HepG2 (cell line): Measurements from ENCODE around the gene IFI35. TPM values are rescaled to one million over a fixed set of nuclear protein-coding genes. Genes with fewer than 3 reads are reported as not detected.

Experiments used
- KMT2A ChIP-seq: sonication (generic); formaldehyde crosslinking; IDR thresholded peaks from 2 replicates; pipeline ENCODE4 v1.4.0; 2020; ENCODE audit warnings: missing genetic modification reagents
- REST ChIP-seq, 2 experiments: IDR thresholded peaks; 2 replicates each; pipeline ENCODE4 v1.6.1; 2011 to 2012; ENCODE audit warnings: low read length in 2 of 2, borderline replicate concordance in 1 of 2, low read depth in 1 of 2, mild to moderate bottlenecking in 1 of 2, moderate library complexity in 1 of 2
- SETDB1 ChIP-seq: sonication (generic); formaldehyde crosslinking; IDR thresholded peaks from 2 replicates; pipeline ENCODE4 v1.5.1; 2020; ENCODE audit warnings: missing genetic modification reagents, mild to moderate bottlenecking, borderline replicate concordance
- SIN3B ChIP-seq: fragments of 150-350 bp; IDR thresholded peaks from 2 replicates; pipeline ENCODE4 v1.6.1; 2014; ENCODE audit warnings: low read length
- ZNF501 ChIP-seq: sonication (generic); formaldehyde crosslinking; IDR thresholded peaks from 2 replicates; pipeline ENCODE4 v1.5.1; 2020; ENCODE audit warnings: mild to moderate bottlenecking, moderate library complexity, missing genetic modification reagents
- ZNF569 ChIP-seq: sonication (generic); formaldehyde crosslinking; IDR thresholded peaks from 2 replicates; pipeline ENCODE4 v1.5.0; 2020; ENCODE audit warnings: mild to moderate bottlenecking, missing genetic modification reagents, moderate library complexity, borderline replicate concordance
- polyA plus RNA-seq, 8 experiments: library from polyadenylated mRNA; depleted of rRNA in 3 of 8; stranded (reverse) in 7 of 8; unstranded in 1 of 8; fragments of >200 nt; fragmentation: Illumina TruSeq in 4 of 8; extraction: Trizol in 4 of 8; gene quantifications; 2 replicates each; pipeline versions ENCODE4 v1.2.1 to v1.2.3, GENCODE V29; 2011 to 2016; ENCODE audit warnings: low read depth in 4 of 8, missing spikeins in 1 of 8, mixed read lengths in 1 of 8; ENCODE audit not compliant: insufficient read depth in 1 of 8
- total RNA-seq, 5 experiments: library from RNA; depleted of rRNA; stranded (reverse); fragments of >200 nt; fragmentation: Illumina TruSeq; extraction: Trizol; gene quantifications; 2 replicates each; pipeline ENCODE4 v1.2.3, GENCODE V29; 2016; ENCODE audit warnings: low read depth in 1 of 5
- TF ChIP-seq, protein P1 (sequence below): sonication (generic); formaldehyde crosslinking; IDR thresholded peaks from 2 replicates; pipeline ENCODE4 v1.8.0; 2023; ENCODE audit warnings: mild to moderate bottlenecking, missing genetic modification reagents
- TF ChIP-seq, protein P2 (sequence below): sonication (generic); formaldehyde crosslinking; IDR thresholded peaks from 2 replicates; pipeline ENCODE4 v1.5.0; 2020; ENCODE audit warnings: mild to moderate bottlenecking, missing genetic modification reagents, borderline replicate concordance

Gene IFI35
- total and polyA plus RNA-seq, 2 of the 13 experiments (the other 11 are each of a cell fraction or from before 2014, with no cell fraction given): 28.9 to 38.1 TPM

DNA sequence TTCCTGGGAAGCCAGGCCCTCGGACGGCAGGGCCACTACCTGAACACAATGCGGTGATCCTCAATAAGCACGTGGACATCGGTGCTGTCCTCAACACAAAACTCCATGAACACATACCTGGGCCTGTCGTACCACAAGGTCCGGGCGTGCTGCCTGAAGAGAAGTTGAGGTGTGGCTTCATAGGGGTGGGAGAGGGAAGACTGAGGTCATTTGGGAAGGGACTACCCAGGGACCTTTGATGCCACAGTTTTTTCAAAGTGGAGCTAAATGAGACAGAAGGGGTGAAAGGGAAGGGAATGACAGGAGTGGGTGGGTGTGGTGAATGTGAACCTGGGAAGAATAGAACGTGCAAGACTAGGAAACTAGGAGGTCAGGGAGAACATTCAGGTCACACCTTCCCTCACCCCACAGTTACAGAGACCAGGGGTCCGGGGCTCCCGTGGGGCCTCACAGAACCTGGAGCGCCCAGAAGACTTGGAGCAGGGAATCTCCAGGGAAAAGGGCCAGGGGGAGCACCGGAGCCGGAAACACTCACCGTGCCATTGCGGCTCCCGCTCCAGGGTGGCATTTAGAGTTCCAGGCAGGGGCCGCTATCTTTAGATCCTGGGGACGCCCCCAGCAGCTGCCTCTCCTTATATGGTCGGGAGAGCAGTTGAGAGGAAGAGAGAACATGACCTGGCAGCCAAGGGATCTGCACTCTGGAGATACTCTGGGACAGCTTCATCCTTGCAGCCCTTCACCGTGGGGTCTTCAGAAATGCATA is 26.9 kb upstream of the IFI35 start, which contains the start of gene PTGES3L (continued):
- TF ChIP-seq, protein P1, sequence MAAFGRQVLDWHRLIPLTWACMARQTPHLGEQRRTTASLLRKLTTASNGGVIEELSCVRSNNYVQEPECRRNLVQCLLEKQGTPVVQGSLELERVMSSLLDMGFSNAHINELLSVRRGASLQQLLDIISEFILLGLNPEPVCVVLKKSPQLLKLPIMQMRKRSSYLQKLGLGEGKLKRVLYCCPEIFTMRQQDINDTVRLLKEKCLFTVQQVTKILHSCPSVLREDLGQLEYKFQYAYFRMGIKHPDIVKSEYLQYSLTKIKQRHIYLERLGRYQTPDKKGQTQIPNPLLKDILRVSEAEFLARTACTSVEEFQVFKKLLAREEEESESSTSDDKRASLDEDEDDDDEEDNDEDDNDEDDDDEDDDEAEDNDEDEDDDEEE (CRISPR knock-in tag): no peak
- TF ChIP-seq ZNF569 (CRISPR knock-in tag) (no peak), KMT2A (CRISPR knock-in tag) (no peak), SETDB1 (CRISPR knock-in tag) (no peak), REST (IDR thresholded peaks at IDR 0.05; ENCODE audit: borderline replicate concordance in 1 of 2, low read depth in 1 of 2, low read length in 2 of 2) (no peak), ZNF501 (peak; percentile 60; the same call in 1 of the 2 replicates), SIN3B (no peak)
- TF ChIP-seq, protein P2, sequence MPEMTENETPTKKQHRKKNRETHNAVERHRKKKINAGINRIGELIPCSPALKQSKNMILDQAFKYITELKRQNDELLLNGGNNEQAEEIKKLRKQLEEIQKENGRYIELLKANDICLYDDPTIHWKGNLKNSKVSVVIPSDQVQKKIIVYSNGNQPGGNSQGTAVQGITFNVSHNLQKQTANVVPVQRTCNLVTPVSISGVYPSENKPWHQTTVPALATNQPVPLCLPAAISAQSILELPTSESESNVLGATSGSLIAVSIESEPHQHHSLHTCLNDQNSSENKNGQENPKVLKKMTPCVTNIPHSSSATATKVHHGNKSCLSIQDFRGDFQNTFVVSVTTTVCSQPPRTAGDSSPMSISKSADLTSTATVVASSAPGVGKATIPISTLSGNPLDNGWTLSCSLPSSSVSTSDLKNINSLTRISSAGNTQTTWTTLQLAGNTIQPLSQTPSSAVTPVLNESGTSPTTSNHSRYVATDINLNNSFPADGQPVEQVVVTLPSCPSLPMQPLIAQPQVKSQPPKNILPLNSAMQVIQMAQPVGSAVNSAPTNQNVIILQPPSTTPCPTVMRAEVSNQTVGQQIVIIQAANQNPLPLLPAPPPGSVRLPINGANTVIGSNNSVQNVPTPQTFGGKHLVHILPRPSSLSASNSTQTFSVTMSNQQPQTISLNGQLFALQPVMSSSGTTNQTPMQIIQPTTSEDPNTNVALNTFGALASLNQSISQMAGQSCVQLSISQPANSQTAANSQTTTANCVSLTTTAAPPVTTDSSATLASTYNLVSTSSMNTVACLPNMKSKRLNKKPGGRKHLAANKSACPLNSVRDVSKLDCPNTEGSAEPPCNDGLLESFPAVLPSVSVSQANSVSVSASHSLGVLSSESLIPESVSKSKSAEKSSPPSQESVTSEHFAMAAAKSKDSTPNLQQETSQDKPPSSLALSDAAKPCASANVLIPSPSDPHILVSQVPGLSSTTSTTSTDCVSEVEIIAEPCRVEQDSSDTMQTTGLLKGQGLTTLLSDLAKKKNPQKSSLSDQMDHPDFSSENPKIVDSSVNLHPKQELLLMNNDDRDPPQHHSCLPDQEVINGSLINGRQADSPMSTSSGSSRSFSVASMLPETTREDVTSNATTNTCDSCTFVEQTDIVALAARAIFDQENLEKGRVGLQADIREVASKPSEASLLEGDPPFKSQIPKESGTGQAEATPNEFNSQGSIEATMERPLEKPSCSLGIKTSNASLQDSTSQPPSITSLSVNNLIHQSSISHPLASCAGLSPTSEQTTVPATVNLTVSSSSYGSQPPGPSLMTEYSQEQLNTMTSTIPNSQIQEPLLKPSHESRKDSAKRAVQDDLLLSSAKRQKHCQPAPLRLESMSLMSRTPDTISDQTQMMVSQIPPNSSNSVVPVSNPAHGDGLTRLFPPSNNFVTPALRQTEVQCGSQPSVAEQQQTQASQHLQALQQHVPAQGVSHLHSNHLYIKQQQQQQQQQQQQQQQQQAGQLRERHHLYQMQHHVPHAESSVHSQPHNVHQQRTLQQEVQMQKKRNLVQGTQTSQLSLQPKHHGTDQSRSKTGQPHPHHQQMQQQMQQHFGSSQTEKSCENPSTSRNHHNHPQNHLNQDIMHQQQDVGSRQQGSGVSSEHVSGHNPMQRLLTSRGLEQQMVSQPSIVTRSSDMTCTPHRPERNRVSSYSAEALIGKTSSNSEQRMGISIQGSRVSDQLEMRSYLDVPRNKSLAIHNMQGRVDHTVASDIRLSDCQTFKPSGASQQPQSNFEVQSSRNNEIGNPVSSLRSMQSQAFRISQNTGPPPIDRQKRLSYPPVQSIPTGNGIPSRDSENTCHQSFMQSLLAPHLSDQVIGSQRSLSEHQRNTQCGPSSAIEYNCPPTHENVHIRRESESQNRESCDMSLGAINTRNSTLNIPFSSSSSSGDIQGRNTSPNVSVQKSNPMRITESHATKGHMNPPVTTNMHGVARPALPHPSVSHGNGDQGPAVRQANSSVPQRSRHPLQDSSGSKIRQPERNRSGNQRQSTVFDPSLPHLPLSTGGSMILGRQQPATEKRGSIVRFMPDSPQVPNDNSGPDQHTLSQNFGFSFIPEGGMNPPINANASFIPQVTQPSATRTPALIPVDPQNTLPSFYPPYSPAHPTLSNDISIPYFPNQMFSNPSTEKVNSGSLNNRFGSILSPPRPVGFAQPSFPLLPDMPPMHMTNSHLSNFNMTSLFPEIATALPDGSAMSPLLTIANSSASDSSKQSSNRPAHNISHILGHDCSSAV (CRISPR knock-in tag): no peak
